HEK293 (cell line): ENCODE results near the gene TUBGCP6.

Source experiments
- KLF10 ChIP-seq: fragments of 450-650 bp; IDR thresholded peaks from 2 replicates; pipeline ENCODE4 v1.5.1; 2018; ENCODE audit warnings: missing biosample characterization, mild to moderate bottlenecking, missing genetic modification characterization
- PRDM1 ChIP-seq: fragments of 450-650 bp; formaldehyde crosslinking; IDR thresholded peaks from 2 replicates; pipeline ENCODE4; 2016; ENCODE audit warnings: missing biosample characterization, missing genetic modification characterization
- ZNF23 ChIP-seq: fragments of 450-650 bp; formaldehyde crosslinking; IDR thresholded peaks from 2 replicates; pipeline ENCODE4 v1.5.1; 2016; ENCODE audit warnings: missing biosample characterization, missing genetic modification characterization, borderline replicate concordance
- ZNF274 ChIP-seq, 2 experiments: fragments of 200-500 bp in 1 of 2; fragments of 450-650 bp in 1 of 2; sonication (Bioruptor generic) in 1 of 2; formaldehyde crosslinking in 1 of 2; IDR thresholded peaks; 2 replicates each; pipeline versions ENCODE4 v1.5.1 to v1.6.1; 2014 to 2016; ENCODE audit warnings: borderline replicate concordance in 1 of 2, inconsistent platforms in 1 of 2, low read length in 1 of 2, missing biosample characterization in 1 of 2, missing genetic modification characterization in 1 of 2
- ZNF335 ChIP-seq: fragments of 450-650 bp; formaldehyde crosslinking; conservative IDR thresholded peaks from 2 replicates; pipeline ENCODE4 v1.5.1; 2016; ENCODE audit warnings: missing biosample characterization, missing genetic modification characterization
- ZNF48 ChIP-seq: fragments of 450-650 bp; formaldehyde crosslinking; IDR thresholded peaks from 2 replicates; pipeline ENCODE4 v1.5.1; 2016; ENCODE audit warnings: missing biosample characterization, missing genetic modification characterization
- ZNF629 ChIP-seq: fragments of 450-650 bp; formaldehyde crosslinking; IDR thresholded peaks from 2 replicates; pipeline ENCODE4 v1.5.1; 2017; ENCODE audit warnings: missing biosample characterization, missing genetic modification characterization
- TF ChIP-seq, protein P1 (sequence below): fragments of 450-650 bp; IDR thresholded peaks from 2 replicates; pipeline ENCODE4 v1.5.1; 2018; ENCODE audit warnings: missing biosample characterization, mild to moderate bottlenecking, missing genetic modification characterization
- TF ChIP-seq, protein P2 (sequence below): fragments of 450-650 bp; IDR thresholded peaks from 2 replicates; pipeline ENCODE4 v1.5.1; 2018; ENCODE audit warnings: missing biosample characterization, missing genetic modification characterization
- TF ChIP-seq, protein P3 (sequence below): fragments of 450-650 bp; formaldehyde crosslinking; IDR thresholded peaks from 2 replicates; pipeline ENCODE4 v1.5.1; 2016; ENCODE audit warnings: missing biosample characterization, missing genetic modification characterization
- TF ChIP-seq, protein P4 (sequence below): fragments of 450-650 bp; formaldehyde crosslinking; IDR thresholded peaks from 2 replicates; pipeline ENCODE4 v1.5.1; 2016; ENCODE audit warnings: missing biosample characterization, missing genetic modification characterization, borderline replicate concordance

DNA sequence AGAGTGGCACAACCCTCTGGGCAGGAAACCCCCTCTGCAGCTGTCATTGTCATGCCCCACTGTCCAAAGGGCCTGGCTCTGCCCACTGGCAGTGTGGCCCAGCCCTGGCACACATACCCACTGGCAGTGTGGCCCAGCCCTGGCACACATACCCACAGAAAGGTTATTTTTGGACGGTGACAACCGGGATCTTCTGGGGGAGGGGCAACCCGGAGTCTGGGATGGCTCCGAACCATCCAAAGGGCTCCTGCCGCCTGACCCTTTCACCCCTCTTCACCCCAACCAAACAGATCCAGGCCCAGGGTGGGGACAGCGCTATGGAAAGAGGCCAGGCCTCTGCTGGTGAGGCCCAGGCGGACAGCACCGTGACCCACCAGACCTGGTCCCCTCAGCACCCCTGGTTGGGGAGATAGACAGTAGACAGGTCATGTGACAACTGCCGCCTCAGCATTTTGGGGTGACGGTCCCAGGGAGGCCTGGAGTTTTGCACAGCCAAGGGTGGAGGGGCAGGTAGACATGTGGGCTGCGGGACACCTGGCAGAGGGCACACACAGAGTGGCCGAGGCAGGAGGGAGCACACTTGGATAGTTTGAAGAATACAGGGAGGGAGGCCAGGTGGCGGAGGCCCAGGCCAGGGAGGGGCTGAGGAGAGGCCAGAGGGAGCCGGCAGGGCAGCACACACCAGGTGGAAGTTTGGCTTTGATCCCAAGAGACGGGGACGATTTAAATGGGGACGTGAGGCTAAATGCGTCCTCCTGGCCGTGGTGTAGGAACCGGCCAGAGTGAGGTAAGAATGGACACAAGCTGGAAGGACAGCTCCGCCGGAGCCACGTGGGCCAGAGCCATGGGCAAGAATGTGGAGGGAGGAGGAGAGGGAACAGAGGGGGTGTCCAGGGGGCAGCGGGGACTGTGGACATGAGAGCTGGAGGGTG lies 13.8 kb upstream of the TUBGCP6 start:
- TF ChIP-seq, protein P1, sequence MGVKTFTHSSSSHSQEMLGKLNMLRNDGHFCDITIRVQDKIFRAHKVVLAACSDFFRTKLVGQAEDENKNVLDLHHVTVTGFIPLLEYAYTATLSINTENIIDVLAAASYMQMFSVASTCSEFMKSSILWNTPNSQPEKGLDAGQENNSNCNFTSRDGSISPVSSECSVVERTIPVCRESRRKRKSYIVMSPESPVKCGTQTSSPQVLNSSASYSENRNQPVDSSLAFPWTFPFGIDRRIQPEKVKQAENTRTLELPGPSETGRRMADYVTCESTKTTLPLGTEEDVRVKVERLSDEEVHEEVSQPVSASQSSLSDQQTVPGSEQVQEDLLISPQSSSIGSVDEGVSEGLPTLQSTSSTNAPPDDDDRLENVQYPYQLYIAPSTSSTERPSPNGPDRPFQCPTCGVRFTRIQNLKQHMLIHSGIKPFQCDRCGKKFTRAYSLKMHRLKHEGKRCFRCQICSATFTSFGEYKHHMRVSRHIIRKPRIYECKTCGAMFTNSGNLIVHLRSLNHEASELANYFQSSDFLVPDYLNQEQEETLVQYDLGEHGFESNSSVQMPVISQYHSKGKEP (tag by site-specific recombination): no peak
- TF ChIP-seq ZNF274 (IDR thresholded peaks at IDR 0.05; ENCODE audit: low read length) (no peak), ZNF274 (tag by site-specific recombination; IDR thresholded peaks at IDR 0.05; ENCODE audit: borderline replicate concordance) (no peak), KLF10 (tag by site-specific recombination) (no peak), ZNF335 (tag by site-specific recombination) (no peak), ZNF23 (tag by site-specific recombination) (no peak), ZNF48 (tag by site-specific recombination) (no peak), ZNF629 (tag by site-specific recombination) (no peak), PRDM1 (tag by site-specific recombination) (no peak)
- TF ChIP-seq, protein P2, sequence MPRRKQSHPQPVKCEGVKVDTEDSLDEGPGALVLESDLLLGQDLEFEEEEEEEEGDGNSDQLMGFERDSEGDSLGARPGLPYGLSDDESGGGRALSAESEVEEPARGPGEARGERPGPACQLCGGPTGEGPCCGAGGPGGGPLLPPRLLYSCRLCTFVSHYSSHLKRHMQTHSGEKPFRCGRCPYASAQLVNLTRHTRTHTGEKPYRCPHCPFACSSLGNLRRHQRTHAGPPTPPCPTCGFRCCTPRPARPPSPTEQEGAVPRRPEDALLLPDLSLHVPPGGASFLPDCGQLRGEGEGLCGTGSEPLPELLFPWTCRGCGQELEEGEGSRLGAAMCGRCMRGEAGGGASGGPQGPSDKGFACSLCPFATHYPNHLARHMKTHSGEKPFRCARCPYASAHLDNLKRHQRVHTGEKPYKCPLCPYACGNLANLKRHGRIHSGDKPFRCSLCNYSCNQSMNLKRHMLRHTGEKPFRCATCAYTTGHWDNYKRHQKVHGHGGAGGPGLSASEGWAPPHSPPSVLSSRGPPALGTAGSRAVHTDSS: no peak
- TF ChIP-seq, protein P3, sequence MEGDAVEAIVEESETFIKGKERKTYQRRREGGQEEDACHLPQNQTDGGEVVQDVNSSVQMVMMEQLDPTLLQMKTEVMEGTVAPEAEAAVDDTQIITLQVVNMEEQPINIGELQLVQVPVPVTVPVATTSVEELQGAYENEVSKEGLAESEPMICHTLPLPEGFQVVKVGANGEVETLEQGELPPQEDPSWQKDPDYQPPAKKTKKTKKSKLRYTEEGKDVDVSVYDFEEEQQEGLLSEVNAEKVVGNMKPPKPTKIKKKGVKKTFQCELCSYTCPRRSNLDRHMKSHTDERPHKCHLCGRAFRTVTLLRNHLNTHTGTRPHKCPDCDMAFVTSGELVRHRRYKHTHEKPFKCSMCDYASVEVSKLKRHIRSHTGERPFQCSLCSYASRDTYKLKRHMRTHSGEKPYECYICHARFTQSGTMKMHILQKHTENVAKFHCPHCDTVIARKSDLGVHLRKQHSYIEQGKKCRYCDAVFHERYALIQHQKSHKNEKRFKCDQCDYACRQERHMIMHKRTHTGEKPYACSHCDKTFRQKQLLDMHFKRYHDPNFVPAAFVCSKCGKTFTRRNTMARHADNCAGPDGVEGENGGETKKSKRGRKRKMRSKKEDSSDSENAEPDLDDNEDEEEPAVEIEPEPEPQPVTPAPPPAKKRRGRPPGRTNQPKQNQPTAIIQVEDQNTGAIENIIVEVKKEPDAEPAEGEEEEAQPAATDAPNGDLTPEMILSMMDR (tag by site-specific recombination): no peak
- TF ChIP-seq, protein P4, sequence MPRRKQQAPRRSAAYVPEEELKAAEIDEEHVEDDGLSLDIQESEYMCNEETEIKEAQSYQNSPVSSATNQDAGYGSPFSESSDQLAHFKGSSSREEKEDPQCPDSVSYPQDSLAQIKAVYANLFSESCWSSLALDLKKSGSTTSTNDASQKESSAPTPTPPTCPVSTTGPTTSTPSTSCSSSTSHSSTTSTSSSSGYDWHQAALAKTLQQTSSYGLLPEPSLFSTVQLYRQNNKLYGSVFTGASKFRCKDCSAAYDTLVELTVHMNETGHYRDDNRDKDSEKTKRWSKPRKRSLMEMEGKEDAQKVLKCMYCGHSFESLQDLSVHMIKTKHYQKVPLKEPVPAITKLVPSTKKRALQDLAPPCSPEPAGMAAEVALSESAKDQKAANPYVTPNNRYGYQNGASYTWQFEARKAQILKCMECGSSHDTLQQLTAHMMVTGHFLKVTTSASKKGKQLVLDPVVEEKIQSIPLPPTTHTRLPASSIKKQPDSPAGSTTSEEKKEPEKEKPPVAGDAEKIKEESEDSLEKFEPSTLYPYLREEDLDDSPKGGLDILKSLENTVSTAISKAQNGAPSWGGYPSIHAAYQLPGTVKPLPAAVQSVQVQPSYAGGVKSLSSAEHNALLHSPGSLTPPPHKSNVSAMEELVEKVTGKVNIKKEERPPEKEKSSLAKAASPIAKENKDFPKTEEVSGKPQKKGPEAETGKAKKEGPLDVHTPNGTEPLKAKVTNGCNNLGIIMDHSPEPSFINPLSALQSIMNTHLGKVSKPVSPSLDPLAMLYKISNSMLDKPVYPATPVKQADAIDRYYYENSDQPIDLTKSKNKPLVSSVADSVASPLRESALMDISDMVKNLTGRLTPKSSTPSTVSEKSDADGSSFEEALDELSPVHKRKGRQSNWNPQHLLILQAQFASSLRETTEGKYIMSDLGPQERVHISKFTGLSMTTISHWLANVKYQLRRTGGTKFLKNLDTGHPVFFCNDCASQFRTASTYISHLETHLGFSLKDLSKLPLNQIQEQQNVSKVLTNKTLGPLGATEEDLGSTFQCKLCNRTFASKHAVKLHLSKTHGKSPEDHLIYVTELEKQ (tag by site-specific recombination): no peak
